GM12874 (cell line): Measurements from ENCODE around the gene PDAP1.

Experiments used
- CTCF ChIP-seq: IDR thresholded peaks from 2 replicates; pipeline ENCODE4 v1.5.1; 2011; ENCODE audit warnings: low read depth, mild to moderate bottlenecking, control low read depth, low read length, moderate library complexity; ENCODE audit not compliant: insufficient read depth

PDAP1 gene

GRCh38 chr7:99420986-99421385 lies 12.6 kb upstream of the PDAP1 start:
- TF ChIP-seq CTCF = no peak

GRCh38 chr7:99420213-99420612 lies 11.8 kb upstream of the PDAP1 start:
- no peak for TF ChIP-seq CTCF

- TF ChIP-seq CTCF = no peak
These were observed 11.1 kb upstream of the PDAP1 start for GRCh38 chr7:99419323-99420021.

GRCh38 chr7:99418260-99418659 lies 9.9 kb upstream of the PDAP1 start:
- TF ChIP-seq CTCF = no peak

GRCh38 chr7:99415513-99416127 lies 7.2 kb upstream of the PDAP1 start:
- peak; percentile 39; the same call in 1 of the 2 replicates for TF ChIP-seq CTCF

- no peak for TF ChIP-seq CTCF
These were observed 2.2 kb upstream of the PDAP1 start for GRCh38 chr7:99410635-99411034.

- TF ChIP-seq CTCF = no peak
These were observed 1.4 kb upstream of the PDAP1 start for GRCh38 chr7:99409806-99410205.
